Neural cell (in vitro differentiated cells): ENCODE results near the gene BLTP2. TPM values are rescaled to one million over a fixed set of nuclear protein-coding genes. Genes with fewer than 3 reads are reported as not detected.
A peak's percentile ranks its signal among the peaks of the same experiment; 100 is the strongest.

Experiments
- H2AFZ ChIP-seq: fragments of 200-600, 300-800 bp; sonication (generic), shearing (Covaris generic); 2 replicates; pipeline ENCODE4 v1.6.0; 2014; ENCODE audit warnings: low read depth, mild to moderate bottlenecking, antibody characterized with exemption, low read length, moderate library complexity
- H3F3A ChIP-seq: fragments of 200-600 bp; shearing (Covaris generic); 2 replicates; pipeline ENCODE4 v1.6.1; 2016; ENCODE audit warnings: mild to moderate bottlenecking, moderate library complexity, mixed read lengths, antibody characterized with exemption, low read length; ENCODE audit not compliant: insufficient read depth, poor library complexity, severe bottlenecking
- H3K27ac ChIP-seq: fragments of 200-600, 300-800 bp; sonication (generic), shearing (Covaris generic); 2 replicates; pipeline ENCODE4 v1.5.1; 2014; ENCODE audit warnings: mild to moderate bottlenecking, low read length, moderate library complexity
- H3K27me3 ChIP-seq: fragments of 300-800, 200-600 bp; sonication (generic), shearing (Covaris generic); 2 replicates; pipeline ENCODE4 v1.6.0; 2014; ENCODE audit warnings: mild to moderate bottlenecking, low read depth, low read length, moderate library complexity; ENCODE audit not compliant: insufficient read depth
- H3K36me3 ChIP-seq: fragments of 300-800, 200-600 bp; sonication (generic), shearing (Covaris generic); 2 replicates; pipeline ENCODE4 v1.5.1; 2014; ENCODE audit warnings: mild to moderate bottlenecking, antibody characterized with exemption, low read length, moderate library complexity; ENCODE audit not compliant: insufficient read depth
- H3K4me2 ChIP-seq: fragments of 300-800, 200-600 bp; sonication (generic), shearing (Covaris generic); 2 replicates; pipeline ENCODE4 v1.6.0; 2014; ENCODE audit warnings: mild to moderate bottlenecking, low read length
- H3K4me3 ChIP-seq: fragments of 300-800, 200-600 bp; sonication (generic), shearing (Covaris generic); 2 replicates; pipeline ENCODE4 v1.5.1; 2014; ENCODE audit warnings: mild to moderate bottlenecking, low read length, moderate library complexity
- H3K79me2 ChIP-seq: fragments of 200-600 bp; shearing (Covaris generic); replicated peaks from 2 replicates; pipeline ENCODE4 v1.6.0; 2014; ENCODE audit warnings: mild to moderate bottlenecking, low read length, moderate library complexity; ENCODE audit not compliant: insufficient read depth
- H3K9ac ChIP-seq: fragments of 300-800, 200-600 bp; sonication (generic), shearing (Covaris generic); 2 replicates; pipeline ENCODE4 v1.6.1; 2016; ENCODE audit warnings: mild to moderate bottlenecking, low read length, mixed read lengths
- H3K9me2 ChIP-seq: fragments of 200-600 bp; shearing (Covaris generic); 2 replicates; pipeline ENCODE4 v1.6.1; 2016; ENCODE audit warnings: mild to moderate bottlenecking, low read length, mixed read lengths; ENCODE audit not compliant: insufficient read depth
- H3K9me3 ChIP-seq: fragments of 200-600, 300-800 bp; sonication (generic), shearing (Covaris generic); 2 replicates; pipeline ENCODE4 v1.6.1; 2016; ENCODE audit warnings: mild to moderate bottlenecking, mixed run types, low read length, moderate library complexity, mixed read lengths
- H4K20me1 ChIP-seq: fragments of 200-600 bp; shearing (Covaris generic); 2 replicates; pipeline ENCODE4 v1.6.1; 2016; ENCODE audit warnings: mild to moderate bottlenecking, mixed run types; ENCODE audit not compliant: insufficient read depth
- CTCF ChIP-seq: fragments of 450-650 bp; IDR thresholded peaks from 2 replicates; pipeline ENCODE4 v1.5.1; 2014; ENCODE audit warnings: antibody characterized with exemption, mild to moderate bottlenecking, moderate library complexity; ENCODE audit not compliant: poor library complexity, severe bottlenecking
- EP300 ChIP-seq: fragments of 450-650 bp; conservative IDR thresholded peaks from 2 replicates; pipeline ENCODE4 v1.6.1; 2014; ENCODE audit warnings: antibody characterized with exemption, mild to moderate bottlenecking, moderate library complexity; ENCODE audit not compliant: poor library complexity, severe bottlenecking
- EZH2 ChIP-seq: fragments of 200-600, 300-800 bp; shearing (Covaris generic), sonication (generic); IDR thresholded peaks from 2 replicates; pipeline ENCODE4 v1.6.1; 2014; ENCODE audit warnings: antibody characterized with exemption, low read length, borderline replicate concordance, mild to moderate bottlenecking; ENCODE audit not compliant: insufficient read depth, poor library complexity, severe bottlenecking
- MXI1 ChIP-seq: fragments of 450-650 bp; conservative IDR thresholded peaks from 2 replicates; pipeline ENCODE4 v1.6.1; 2014; ENCODE audit warnings: antibody characterized with exemption, mild to moderate bottlenecking; ENCODE audit not compliant: poor library complexity, severe bottlenecking
- POLR2AphosphoS5 ChIP-seq: IDR thresholded peaks from 2 replicates; pipeline ENCODE4 v1.6.1; 2012
- RAD21 ChIP-seq: fragments of 450-650 bp; conservative IDR thresholded peaks from 2 replicates; pipeline ENCODE4 v1.6.1; 2014; ENCODE audit warnings: antibody characterized with exemption, mild to moderate bottlenecking, moderate library complexity
- REST ChIP-seq: IDR thresholded peaks from 2 replicates; pipeline ENCODE4 v1.6.1; 2012; ENCODE audit warnings: borderline replicate concordance
- SMC3 ChIP-seq: fragments of 450-650 bp; conservative IDR thresholded peaks from 2 replicates; pipeline ENCODE4 v1.6.1; 2014; ENCODE audit warnings: antibody characterized with exemption, mild to moderate bottlenecking, moderate library complexity; ENCODE audit not compliant: poor library complexity
- TAF1 ChIP-seq: IDR thresholded peaks from 2 replicates; pipeline ENCODE4 v1.6.1; 2012; ENCODE audit warnings: low read depth
- polyA plus RNA-seq: library from polyadenylated mRNA; depleted of rRNA; stranded (reverse); fragments of >200 nt; gene quantifications from 2 replicates; pipeline ENCODE4 v1.2.3, GENCODE V29; 2014

BLTP2 gene
- polyA plus RNA-seq, 1 donor from 2014 or later = 54.4 TPM

GRCh38 chr17:28665994-28666393 lies 21.0 kb upstream of the BLTP2 start:
- Histone ChIP-seq H3K36me3 (peaks cover 7% of the 10 kb centered on the region), H3K4me2 (no peak overlapping the region), H3K9me2 (no peaks in the 10 kb centered on the region), H3K4me3 (no peak overlapping the region), H3K27ac (no peak overlapping the region), H3K9me3 (no peaks in the 10 kb centered on the region), H3K27me3 (no peaks in the 10 kb centered on the region), H3F3A (no peaks in the 10 kb centered on the region), H4K20me1 (peaks cover 4% of the 10 kb centered on the region), H3K9ac (no peak overlapping the region), H2AFZ (no peak overlapping the region), H3K79me2 (peaks cover 62% of the 10 kb centered on the region)
- no peak for TF ChIP-seq EZH2
- TF ChIP-seq CTCF = no peak
- TF ChIP-seq POLR2AphosphoS5 = no peak
- TF ChIP-seq RAD21 = no peak
- no peak for TF ChIP-seq REST
- TF ChIP-seq EP300 = no peak
- TF ChIP-seq MXI1 = no peak
- no peak for TF ChIP-seq TAF1
- no peak for TF ChIP-seq SMC3

GRCh38 chr17:28663723-28664122 lies 18.8 kb upstream of the BLTP2 start:
- Histone ChIP-seq H2AFZ (no peak overlapping the region), H3K27me3 (no peaks in the 10 kb centered on the region), H3K9me2 (no peaks in the 10 kb centered on the region), H4K20me1 (peaks cover 4% of the 10 kb centered on the region), H3K9ac (no peak overlapping the region), H3K4me2 (peak overlapping the region; percentile 90), H3K4me3 (peak overlapping the region; percentile 92), H3K36me3 (peaks cover 4% of the 10 kb centered on the region), H3K27ac (no peak overlapping the region), H3F3A (no peaks in the 10 kb centered on the region), H3K79me2 (peaks cover 71% of the 10 kb centered on the region), H3K9me3 (no peaks in the 10 kb centered on the region)
- TF ChIP-seq RAD21 (no peak), TAF1 (no peak), EZH2 (no peak), SMC3 (no peak), MXI1 (no peak), REST (no peak), CTCF (no peak)
